H1 (cell line): ENCODE data around the gene GAS6. TPM values are rescaled to one million over a fixed set of nuclear protein-coding genes. Genes with fewer than 3 reads are reported as not detected.
A peak's percentile ranks its signal among the peaks of the same experiment; 100 is the strongest.

ENCODE experiments used
- CTCF ChIA-PET: fragments of 300-600 bp; sonication (Branson Sonifier 250); formaldehyde crosslinking; loops from one replicate; lab custom pipeline; 2021; ENCODE audit not compliant: partially characterized antibody; lab: Charles Lee
- POLR2A ChIA-PET: fragments of 300-600 bp; sonication (Branson Sonifier 250); formaldehyde crosslinking; loops from one replicate; lab custom pipeline; 2021; ENCODE audit warnings: inconsistent platforms; ENCODE audit not compliant: partially characterized antibody; lab: Charles Lee
- DNase-seq, 2 experiments: peaks; one replicate each; pipeline versions ENCODE4 v3.0.0 to v3.0.0-alpha.2; 2010 to 2022; ENCODE audit warnings: low spot score in 2 of 2, low read depth in 1 of 2, mixed read lengths in 1 of 2
- FAIRE-seq: peaks from 2 replicates; lab custom pipeline; 2011; peaks lifted over from hg19 to GRCh38; lab: Jason Lieb, UNC
- H2AFZ ChIP-seq: 2 replicates; pipeline ENCODE4 v1.8.1; 2012; ENCODE audit warnings: low read length, inconsistent platforms
- H2AK5ac ChIP-seq: 2 replicates; pipeline ENCODE4 v1.6.1; 2013; ENCODE audit warnings: low read depth, low read length
- H2BK120ac ChIP-seq: replicated peaks from 2 replicates; pipeline ENCODE3; 2013; ENCODE audit warnings: low read depth, low read length, inconsistent platforms
- H2BK12ac ChIP-seq: 2 replicates; pipeline ENCODE4 v1.6.1; 2013; ENCODE audit warnings: low read depth, low read length
- H2BK15ac ChIP-seq: 2 replicates; pipeline ENCODE4 v1.6.1; 2013; ENCODE audit warnings: low read length
- H2BK20ac ChIP-seq: 2 replicates; pipeline ENCODE4 v1.6.1; 2013; ENCODE audit warnings: low read length
- H2BK5ac ChIP-seq: 2 replicates; pipeline ENCODE4 v1.6.1; 2013; ENCODE audit warnings: low read depth, low read length
- H3K14ac ChIP-seq: 2 replicates; pipeline ENCODE4 v1.6.1; 2013; ENCODE audit warnings: inconsistent platforms; ENCODE audit not compliant: insufficient read length
- H3K18ac ChIP-seq: 2 replicates; pipeline ENCODE4 v1.6.1; 2013; ENCODE audit warnings: low read length; ENCODE audit errors: extremely low read depth
- H3K23ac ChIP-seq: 2 replicates; pipeline ENCODE4 v1.6.1; 2013; ENCODE audit warnings: inconsistent platforms; ENCODE audit not compliant: insufficient read length
- H3K23me2 ChIP-seq: 2 replicates; pipeline ENCODE4 v1.6.1; 2013; ENCODE audit warnings: low read depth, low read length
- H3K27ac ChIP-seq: 2 replicates; pipeline ENCODE4 v1.6.1; 2011; ENCODE audit warnings: low read depth, low read length, inconsistent platforms
- H3K27me3 ChIP-seq, 4 experiments: replicated peaks in 1 of 4; 1 replicate in 1 of 4; 2 replicates in 3 of 4; pipeline versions ENCODE4 v1.6.1 to v1.8.1; 2011 to 2013; ENCODE audit warnings: low read length in 3 of 4, mild to moderate bottlenecking in 3 of 4, inconsistent platforms in 2 of 4, mixed read lengths in 2 of 4, moderate library complexity in 1 of 4; ENCODE audit not compliant: control insufficient read depth in 3 of 4, insufficient read depth in 3 of 4; ENCODE audit errors: extremely low read depth in 1 of 4
- H3K36me3 ChIP-seq, 4 experiments: 2 replicates each; pipeline versions ENCODE4 v1.6.1 to v1.8.1; 2011 to 2013; ENCODE audit warnings: mild to moderate bottlenecking in 4 of 4, low read length in 3 of 4, moderate library complexity in 2 of 4, control low read depth in 1 of 4, inconsistent platforms in 1 of 4; ENCODE audit not compliant: insufficient read depth in 4 of 4, control insufficient read depth in 2 of 4
- H3K4ac ChIP-seq: replicated peaks from 2 replicates; pipeline ENCODE3; 2013; ENCODE audit warnings: low read length, low read depth, mixed read lengths, inconsistent platforms; ENCODE audit not compliant: insufficient read length
- H3K4me1 ChIP-seq, 4 experiments: replicated peaks in 1 of 4; 1 replicate in 1 of 4; 2 replicates in 3 of 4; pipeline versions ENCODE4 v1.6.1 to v1.8.1; 2011 to 2013; ENCODE audit warnings: low read length in 3 of 4, inconsistent platforms in 2 of 4, mixed read lengths in 1 of 4; ENCODE audit not compliant: insufficient read depth in 4 of 4, control insufficient read depth in 3 of 4
- H3K4me2 ChIP-seq, 2 experiments: 2 replicates each; pipeline versions ENCODE4 v1.6.1 to v1.8.1; 2011 to 2013; ENCODE audit warnings: low read depth in 2 of 2, low read length in 2 of 2, control low read depth in 1 of 2, inconsistent platforms in 1 of 2, mild to moderate bottlenecking in 1 of 2; ENCODE audit not compliant: insufficient read depth in 1 of 2
- H3K4me3 ChIP-seq, 4 experiments: fragments of 200-600, 300-600 bp in 1 of 4; sonication (generic), shearing (Covaris generic), sonication (Bioruptor Twin) in 1 of 4; 2 replicates each; pipeline versions ENCODE4 v1.5.1 to v1.8.1; 2011 to 2016; ENCODE audit warnings: low read length in 4 of 4, low read depth in 3 of 4, control low read depth in 2 of 4, inconsistent platforms in 2 of 4, mild to moderate bottlenecking in 2 of 4, mixed read lengths in 1 of 4, moderate library complexity in 1 of 4; ENCODE audit not compliant: insufficient read depth in 2 of 4; ENCODE audit errors: extremely low read depth in 1 of 4
- H3K56ac ChIP-seq: replicated peaks from 2 replicates; pipeline ENCODE3; 2013; ENCODE audit warnings: low read depth, mild to moderate bottlenecking, mixed read lengths, low read length, inconsistent platforms; ENCODE audit not compliant: insufficient read length
- H3K79me1 ChIP-seq: 2 replicates; pipeline ENCODE4 v1.6.1; 2013; ENCODE audit warnings: low read depth, low read length, control low read depth
- H3K79me2 ChIP-seq, 2 experiments: 2 replicates each; pipeline versions ENCODE4 v1.6.1 to v1.8.1; 2012 to 2013; ENCODE audit warnings: low read length in 2 of 2, mild to moderate bottlenecking in 2 of 2, inconsistent platforms in 1 of 2; ENCODE audit not compliant: insufficient read depth in 2 of 2, control insufficient read depth in 1 of 2
- H3K9ac ChIP-seq, 4 experiments: replicated peaks in 1 of 4; 1 replicate in 1 of 4; 2 replicates in 3 of 4; pipeline versions ENCODE4 v1.6.1 to v1.8.1; 2011 to 2013; ENCODE audit warnings: low read depth in 3 of 4, low read length in 3 of 4, control low read depth in 2 of 4, mild to moderate bottlenecking in 2 of 4, moderate library complexity in 2 of 4, inconsistent platforms in 1 of 4; ENCODE audit errors: extremely low read depth in 1 of 4
- H3K9me3 ChIP-seq, 2 experiments: 2 replicates each; pipeline versions ENCODE4 v1.6.1 to v1.8.1; 2012 to 2013; ENCODE audit warnings: mild to moderate bottlenecking in 2 of 2, moderate library complexity in 2 of 2, control low read depth in 1 of 2, inconsistent platforms in 1 of 2, low read depth in 1 of 2, low read length in 1 of 2, mixed read lengths in 1 of 2; ENCODE audit not compliant: insufficient read depth in 2 of 2
- H4K20me1 ChIP-seq, 2 experiments: replicated peaks in 1 of 2; 2 replicates each; pipeline versions ENCODE3 to v1.8.1; 2011 to 2013; ENCODE audit warnings: inconsistent platforms in 2 of 2, low read length in 2 of 2, mild to moderate bottlenecking in 1 of 2; ENCODE audit not compliant: insufficient read depth in 2 of 2, control insufficient read depth in 1 of 2
- H4K5ac ChIP-seq: 2 replicates; pipeline ENCODE4 v1.6.1; 2013; ENCODE audit warnings: low read length, low read depth, mixed read lengths, inconsistent platforms; ENCODE audit not compliant: insufficient read length
- H4K8ac ChIP-seq: 2 replicates; pipeline ENCODE4 v1.8.0; 2013; ENCODE audit warnings: mild to moderate bottlenecking, moderate library complexity, low read length, inconsistent platforms; ENCODE audit not compliant: insufficient read depth; ENCODE audit errors: extremely low read depth
- H4K91ac ChIP-seq: replicated peaks from 2 replicates; pipeline ENCODE3; 2013; ENCODE audit warnings: low read length, mixed read lengths, inconsistent platforms; ENCODE audit not compliant: insufficient read length
- RAD21 ChIP-seq, 2 experiments: IDR thresholded peaks in 1 of 2; conservative IDR thresholded peaks in 1 of 2; 2 replicates each; pipeline ENCODE4 v1.6.1; 2011; ENCODE audit warnings: low read depth in 2 of 2, low read length in 2 of 2, improper control_type of control experiment in 1 of 2, inconsistent platforms in 1 of 2, mild to moderate bottlenecking in 1 of 2, moderate library complexity in 1 of 2
- TAF1 ChIP-seq: IDR thresholded peaks from 2 replicates; pipeline ENCODE4 v1.6.1; 2011; ENCODE audit warnings: mild to moderate bottlenecking, low read depth, low read length
- WGBS, 2 experiments: shearing (Covaris generic) in 1 of 2; methylation state at CpG; one replicate each; pipeline versions ENCODE4 v1.1.6 to v1.1.7; 2013 to 2015; ENCODE audit warnings: low lambda C conversion rate in 2 of 2, mixed read lengths in 2 of 2, inconsistent platforms in 1 of 2, low coverage in 1 of 2, missing lambda C conversion rate in 1 of 2; ENCODE audit not compliant: insufficient replicate concordance in 2 of 2, insufficient coverage in 1 of 2, insufficient read length in 1 of 2; ENCODE audit errors: extremely low coverage in 1 of 2, missing lambda C conversion rate in 1 of 2; 5-methylcytosine and 5-hydroxymethylcytosine counted together
- polyA plus RNA-seq, 7 experiments: library from polyadenylated mRNA; depleted of rRNA in 3 of 7; stranded (reverse) in 5 of 7; unstranded in 2 of 7; fragments of >200 nt in 5 of 7; fragments of 200-250 nt in 2 of 7; gene quantifications; 1 replicate in 5 of 7; 2 replicates in 1 of 7; 4 replicates in 1 of 7; pipeline versions ENCODE4 v1.2.1 to v1.2.3, GENCODE V29; 2011 to 2013; ENCODE audit warnings: missing spikeins in 2 of 7, mixed read lengths in 2 of 7
- total RNA-seq: library from RNA; stranded (reverse); fragmentation: NEBNext Ultra II Directional; extraction: Animal tissue kit (Norgen Biotek cat#: 25700); gene quantifications from 2 replicates; pipeline ENCODE4 v1.2.1, GENCODE V29; 2021

GAS6 gene
- total and polyA plus RNA-seq, 2 of the 8 experiments (the other 6 are each of a cell fraction or from before 2014, with no cell fraction given): 18.6 to 31.0 TPM

GRCh38 chr13:113825841-113826240 lies 38.0 kb downstream of the GAS6 start:
- H3K4me2 ChIP-seq: no peak overlapping the region
- no peak overlapping the region for H3K9ac ChIP-seq
- H4K20me1 ChIP-seq: no peaks in the 10 kb centered on the region
- FAIRE-seq: no peak
- no peak overlapping the region for H3K18ac ChIP-seq
- no peak overlapping the region for H4K91ac ChIP-seq
- no peaks in the 10 kb centered on the region for H3K23me2 ChIP-seq
- no peak overlapping the region for H3K4me3 ChIP-seq
- H3K79me2 ChIP-seq: no peaks in the 10 kb centered on the region
- H3K14ac ChIP-seq: no peak overlapping the region
- no peaks in the 10 kb centered on the region; a peak in 1 of 7 replicates for H3K27me3 ChIP-seq
- no peaks in the 10 kb centered on the region for H3K79me1 ChIP-seq
- H4K5ac ChIP-seq: no peak overlapping the region
- H3K4ac ChIP-seq: no peak overlapping the region
- no peak overlapping the region for H2BK120ac ChIP-seq
- TF ChIP-seq TAF1 (no peak), RAD21 (IDR thresholded peaks at IDR 0.05 in 1 of 2, conservative IDR thresholded peaks at IDR 0.05 in 1 of 2; ENCODE audit: low read depth in 2 of 2, low read length in 2 of 2) (0 out of 4 replicates have a peak, but pooled peaks of 1 of the 2 experiments have one; percentile 6)
- TF ChIP-seq, all 59 proteins: peak for 1
- Histone ChIP-seq H4K8ac (no peak overlapping the region; the same call in 1 of the 2 replicates), H3K23ac (no peak overlapping the region), H2BK20ac (no peak overlapping the region), H2BK5ac (no peak overlapping the region), H2BK15ac (no peak overlapping the region), H2AK5ac (no peak overlapping the region), H2AFZ (no peak overlapping the region), H3K4me1 (peaks cover 0 to 3% (median 0%) of the 10 kb centered on the region in 4 experiments; a peak in 1 of 7 replicates), H3K27ac (no peak overlapping the region), H3K9me3 (no peaks in the 10 kb centered on the region), H2BK12ac (no peak overlapping the region), H3K56ac (no peak overlapping the region), H3K36me3 (peaks cover 0 to 13% (median 3%) of the 10 kb centered on the region in 4 experiments; a peak in 5 of 8 replicates)
- 92% methylated on average over 15 of the region's 16 CpGs; no CpG with 5 or more reads in 1 of the 2 experiments for WGBS, 2 experiments
- CTCF ChIA-PET: interaction anchor here (0.7 to 2.1 kb wide), 3 partner anchors 15 to 85 kb away, joined by 3 to 10 read pairs (median 8); no protein-coding TSS in a partner anchor
- POLR2A ChIA-PET: no interaction called here
- DNase-seq: no peak
